GM12892 (cell line): ENCODE measurements around the gene MLLT6.

ENCODE experiments used
- POLR2A ChIP-seq: IDR thresholded peaks from 2 replicates; pipeline ENCODE4 v1.6.1; 2011; ENCODE audit warnings: low read depth, low read length, control low read depth
- POLR2AphosphoS5 ChIP-seq: IDR thresholded peaks from 2 replicates; pipeline ENCODE4 v1.6.1; 2011; ENCODE audit warnings: low read depth, low read length, control low read depth
- TAF1 ChIP-seq: IDR thresholded peaks from 2 replicates; pipeline ENCODE4 v1.6.1; 2011; ENCODE audit warnings: low read depth, mild to moderate bottlenecking, control low read depth, low read length, borderline replicate concordance

GRCh38 chr17:38697061-38697820 lies 7.8 kb upstream of the MLLT6 start:
- TF ChIP-seq POLR2AphosphoS5 (no peak), POLR2A (no peak), TAF1 (no peak)
